Calu3 (cell line): ENCODE data around the gene DLGAP4. TPM values are rescaled to one million over a fixed set of nuclear protein-coding genes. Genes with fewer than 3 reads are reported as not detected.

ENCODE experiments used
- BruUV-seq: library from RNA; stranded (reverse); fragments of 400-500 nt; replicated peaks from 2 replicates; lab custom pipeline; 2021; lab: Mats Ljungman, UMichigan
- CTCF ChIA-PET: fragments of 300-600 bp; sonication (Branson Sonifier 250); formaldehyde crosslinking; loops from one replicate; lab custom pipeline; 2022; ENCODE audit warnings: antibody characterized with exemption; lab: Charles Lee
- DNase-seq: peaks from one replicate; pipeline ENCODE4 v3.0.0; 2022
- H3K27ac Mint-ChIP-seq: one replicate; pipeline ENCODE4 v1.8.0; 2022; ENCODE audit warnings: mixed read lengths; ENCODE audit not compliant: unreplicated experiment
- H3K27me3 Mint-ChIP-seq: one replicate; pipeline ENCODE4 v1.8.0; 2022; ENCODE audit warnings: mixed read lengths; ENCODE audit not compliant: unreplicated experiment
- H3K36me3 Mint-ChIP-seq: one replicate; pipeline ENCODE4 v1.8.0; 2022; ENCODE audit warnings: mild to moderate bottlenecking, moderate library complexity, mixed read lengths; ENCODE audit not compliant: insufficient read depth, unreplicated experiment
- H3K4me1 Mint-ChIP-seq: one replicate; pipeline ENCODE4 v1.8.0; 2022; ENCODE audit warnings: mild to moderate bottlenecking, low read depth, mixed read lengths; ENCODE audit not compliant: unreplicated experiment
- H3K4me3 Mint-ChIP-seq: one replicate; pipeline ENCODE4 v1.8.0; 2022; ENCODE audit warnings: mild to moderate bottlenecking, low read depth, moderate library complexity, mixed read lengths; ENCODE audit not compliant: unreplicated experiment
- H3K9me3 Mint-ChIP-seq: one replicate; pipeline ENCODE4 v1.8.0; 2022; ENCODE audit warnings: low read depth, mixed read lengths; ENCODE audit not compliant: unreplicated experiment
- CTCF ChIP-seq: fragments of 200-600 bp; IDR thresholded peaks from one replicate; pipeline ENCODE4 v1.8.0; 2022; ENCODE audit warnings: antibody characterized with exemption; ENCODE audit not compliant: unreplicated experiment
- intact Hi-C: fragments of 100-400 bp; cut with micrococcal nuclease; formaldehyde crosslinking; loops from one replicate; pipeline ENCODE4 v1.10.0; 2022; ENCODE audit not compliant: unreplicated experiment
- total RNA-seq: library from RNA; stranded (reverse); gene quantifications from 2 replicates; pipeline ENCODE4 v1.2.3, GENCODE V29; 2022

DLGAP4 gene
- total RNA-seq, 1 experiment from 2014 or later, result 66.4 TPM

- no TSS peak for BruUV-seq
Observed at GRCh38 chr20:36478137-36478905, 172.2 kb downstream of the DLGAP4 start.

GRCh38 chr20:36479938-36480337 is 173.8 kb downstream of the DLGAP4 start:
- no peak overlapping the region for H3K4me3 Mint-ChIP-seq
- no peaks in the 10 kb centered on the region for H3K27me3 Mint-ChIP-seq
- TF ChIP-seq CTCF, result no peak
- DNase-seq, result no peak
- intact Hi-C loops, result no loop called here
- H3K36me3 Mint-ChIP-seq, result peaks cover 4% of the 10 kb centered on the region
- no peak overlapping the region for H3K27ac Mint-ChIP-seq
- CTCF ChIA-PET, result no interaction called here
- no peaks in the 10 kb centered on the region for H3K9me3 Mint-ChIP-seq
- BruUV-seq, result no TSS peak
- H3K4me1 Mint-ChIP-seq, result peaks cover 3% of the 10 kb centered on the region

More at GRCh38 chr20:36478137-36478905, 172.2 kb downstream of the DLGAP4 start:
- Mint-ChIP-seq H3K4me3 (no peak overlapping the region), H3K9me3 (no peaks in the 10 kb centered on the region), H3K27ac (no peak overlapping the region), H3K27me3 (no peaks in the 10 kb centered on the region), H3K36me3 (peaks cover 11% of the 10 kb centered on the region), H3K4me1 (peaks cover 19% of the 10 kb centered on the region)
- intact Hi-C loops, result no loop called here
- CTCF ChIA-PET, result interaction anchor here (0.6 kb wide), 1 partner anchor 565 kb away, joined by 3 read pairs; no protein-coding TSS in a partner anchor
- TF ChIP-seq CTCF, result no peak
- DNase-seq, result no peak

- H3K4me3 Mint-ChIP-seq, result no peak overlapping the region
- no peaks in the 10 kb centered on the region for H3K27me3 Mint-ChIP-seq
- no peak for TF ChIP-seq CTCF
- BruUV-seq, result no TSS peak
- intact Hi-C loops, result no loop called here
- H3K9me3 Mint-ChIP-seq, result no peaks in the 10 kb centered on the region
- CTCF ChIA-PET, result no interaction called here
- H3K36me3 Mint-ChIP-seq, result no peaks in the 10 kb centered on the region
- DNase-seq, result no peak
- H3K27ac Mint-ChIP-seq, result no peak overlapping the region
- H3K4me1 Mint-ChIP-seq, result no peaks in the 10 kb centered on the region
Observed at GRCh38 chr20:36480456-36481048, 174.4 kb downstream of the DLGAP4 start.

GRCh38 chr20:36481380-36482043 is 175.4 kb downstream of the DLGAP4 start:
- H3K4me1 Mint-ChIP-seq, result no peaks in the 10 kb centered on the region
- no peaks in the 10 kb centered on the region for H3K27me3 Mint-ChIP-seq
- no peak for TF ChIP-seq CTCF
- CTCF ChIA-PET, result interaction anchor here (1.3 kb wide), 1 partner anchor 9 kb away, joined by 3 read pairs; no protein-coding TSS in a partner anchor
- no peak overlapping the region for H3K27ac Mint-ChIP-seq
- no TSS peak for BruUV-seq
- no peaks in the 10 kb centered on the region for H3K9me3 Mint-ChIP-seq
- no peaks in the 10 kb centered on the region for H3K36me3 Mint-ChIP-seq
- H3K4me3 Mint-ChIP-seq, result no peak overlapping the region
- DNase-seq, result no peak
- intact Hi-C loops, result no loop called here
